Measurements from ENCODE around the gene VSIG10L.

VSIG10L gene

DNA sequence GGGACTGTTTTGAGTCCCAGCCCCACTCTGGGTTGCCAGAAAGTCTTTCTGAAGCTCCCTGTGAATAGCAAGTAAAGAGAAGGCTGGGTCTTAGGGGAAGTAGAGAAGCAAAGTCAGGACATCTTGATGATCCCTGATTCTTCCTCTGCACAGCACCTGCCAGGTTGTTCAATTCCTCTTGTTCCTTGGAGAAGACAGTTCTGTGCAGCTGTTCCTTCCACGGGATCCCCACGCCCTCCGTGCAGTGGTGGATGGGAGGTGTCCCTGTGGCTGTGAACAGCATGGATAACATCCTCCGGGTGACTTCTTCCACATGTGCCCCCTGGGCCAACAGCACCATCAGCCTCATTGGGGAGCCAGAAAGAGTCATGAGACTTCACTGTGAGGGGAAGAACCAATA lies 59.6 kb downstream of the VSIG10L start:
- no peaks in the 10 kb centered on the region for H3K79me2 ChIP-seq (ENCODE audit: insufficient read depth, low read length)
- H2AFZ ChIP-seq (ENCODE audit: low read depth, low read length): no peak overlapping the region
- no peak for DNase-seq
- TF ChIP-seq CTCF (IDR thresholded peaks at IDR 0.05; ENCODE audit: borderline replicate concordance, extremely low read depth, low read length, poor library complexity, severe bottlenecking): no peak
- no peak for TF ChIP-seq EZH2 (IDR thresholded peaks at IDR 0.05; ENCODE audit: borderline replicate concordance, low read depth, low read length, severe bottlenecking)
- H3K9me3 ChIP-seq (ENCODE audit: insufficient read depth, low read length, severe bottlenecking): no peaks in the 10 kb centered on the region
- ATAC-seq (ENCODE audit: insufficient read depth, low read depth): no peak
- no peak overlapping the region for H3K4me3 ChIP-seq (ENCODE audit: low read depth in 1 of 2, low read length in 2 of 2)
- H3K4me1 ChIP-seq (ENCODE audit: insufficient read depth, low read length): no peaks in the 10 kb centered on the region
- H3K9ac ChIP-seq (ENCODE audit: low read depth, low read length): no peak overlapping the region
- H3K4me2 ChIP-seq (ENCODE audit: insufficient read depth, low read length): no peak overlapping the region
- H3K27ac ChIP-seq (ENCODE audit: low read length): no peak overlapping the region
- H3K36me3 ChIP-seq (ENCODE audit: insufficient read depth, low read length): no peaks in the 10 kb centered on the region
- H3K27me3 ChIP-seq (ENCODE audit: insufficient read depth, low read length, poor library complexity): peaks cover 12% of the 10 kb centered on the region
- H4K20me1 ChIP-seq (ENCODE audit: insufficient read depth, low read length): no peaks in the 10 kb centered on the region

Data from DND-41 (cell line).